Left renal cortex interstitium (tissue), 4 donors: Measurements from ENCODE around the gene BHLHE41. TPM values are rescaled to one million over a fixed set of nuclear protein-coding genes. Genes with fewer than 3 reads are reported as not detected.

Experiments used
- DNase-seq, 4 donors: peaks; one replicate each; pipeline ENCODE4 v3.0.0-alpha.2; 2013; ENCODE audit warnings: low read depth in 4 of 4, low spot score in 2 of 4, missing footprints in 1 of 4
- polyA plus RNA-seq, 4 donors: library from polyadenylated mRNA; unstranded; fragments of 120-200 nt; gene quantifications; one replicate each; pipeline ENCODE4 v1.2.1, GENCODE V29; 2013; ENCODE audit not compliant: insufficient read length in 4 of 4

Gene BHLHE41
- polyA plus RNA-seq, 4 donors: 0.92 to 3.3 (median 2.3) TPM

GRCh38 chr12:26135010-26135420, 10.2 kb upstream of the BHLHE41 start:
- no peak for DNase-seq

DNA sequence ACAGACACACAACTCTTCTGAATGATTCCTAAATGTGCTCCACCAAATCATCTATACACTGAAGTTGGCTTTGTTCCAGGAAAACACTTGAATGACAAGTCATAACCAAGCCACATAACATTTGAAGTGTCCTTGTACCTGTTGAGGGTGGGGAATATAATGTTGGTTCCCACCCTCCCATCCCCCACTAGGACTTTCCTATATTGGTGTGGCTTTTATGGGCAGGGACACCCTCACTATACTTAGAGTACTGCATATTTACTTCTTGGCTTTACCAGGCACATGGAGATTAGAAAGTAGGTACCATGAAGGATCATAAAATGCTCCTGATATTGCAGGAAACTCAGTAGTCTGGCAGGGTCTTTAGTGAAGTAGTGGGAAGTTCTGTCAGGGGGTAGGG, 9.7 kb upstream of the BHLHE41 start:
- DNase-seq: no peak

DNA sequence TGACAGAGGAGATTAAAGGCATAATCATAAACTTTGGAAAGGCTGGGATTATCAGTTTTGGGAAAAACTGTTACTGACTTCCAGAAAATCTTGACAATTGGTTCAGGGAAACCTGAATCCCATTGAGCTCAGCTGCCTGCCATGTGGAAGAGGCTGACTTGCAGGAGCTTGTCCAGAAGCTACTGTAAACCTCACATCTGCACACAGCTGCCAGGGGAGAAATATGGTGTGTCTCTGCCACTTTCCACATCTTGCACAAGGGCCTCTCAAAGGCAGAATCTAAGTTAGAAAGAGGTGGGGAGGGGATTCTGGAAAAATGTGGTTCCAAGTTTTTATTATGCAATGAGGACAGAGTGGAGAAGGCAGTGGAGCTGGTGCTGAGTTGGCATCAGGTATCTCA, 8.7 kb upstream of the BHLHE41 start:
- no peak for DNase-seq

- no peak for DNase-seq
These were observed 8.0 kb upstream of the BHLHE41 start for GRCh38 chr12:26132866-26133265.

DNA sequence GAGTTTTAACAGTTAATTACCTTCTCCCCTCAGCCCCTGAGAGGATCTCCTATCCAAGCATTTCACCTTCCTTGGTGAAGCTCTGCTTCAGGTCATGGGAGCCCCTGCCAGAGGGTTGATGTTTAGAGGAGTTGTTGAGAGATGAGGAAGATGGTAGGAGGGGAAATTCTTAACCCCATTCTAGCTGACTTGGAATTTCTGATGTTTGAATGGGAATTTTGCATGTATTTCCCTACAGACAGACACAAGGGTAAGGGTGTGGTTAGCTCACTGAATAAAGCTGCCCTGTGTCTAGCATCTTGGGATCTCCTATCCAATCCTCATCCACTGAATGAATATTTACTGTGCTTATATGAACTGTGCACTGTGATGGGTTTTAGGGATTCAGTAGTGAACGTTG, 7.1 kb upstream of the BHLHE41 start:
- no peak for DNase-seq

DNA sequence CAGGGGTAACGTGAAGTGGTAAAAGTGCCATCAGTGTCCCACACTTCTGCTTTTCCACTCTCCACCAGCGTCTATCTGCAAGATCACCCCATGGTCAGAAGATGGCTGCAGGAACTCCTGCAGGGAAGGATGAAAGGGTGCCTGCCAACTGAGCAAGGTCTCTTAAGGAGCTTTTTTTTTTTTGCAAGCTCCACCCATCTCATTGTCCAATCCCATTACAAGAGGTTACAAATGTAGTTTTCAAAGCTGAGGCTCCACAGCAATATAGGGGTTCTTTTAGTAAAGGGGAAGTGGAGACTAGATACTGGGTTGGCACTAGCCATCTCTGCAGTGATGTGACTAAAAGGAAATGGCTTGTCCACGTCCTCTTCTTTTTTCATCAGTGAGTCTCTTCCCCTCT, 5.9 kb upstream of the BHLHE41 start:
- no peak for DNase-seq

GRCh38 chr12:26128168-26128567, 3.3 kb upstream of the BHLHE41 start:
- no peak for DNase-seq

DNA sequence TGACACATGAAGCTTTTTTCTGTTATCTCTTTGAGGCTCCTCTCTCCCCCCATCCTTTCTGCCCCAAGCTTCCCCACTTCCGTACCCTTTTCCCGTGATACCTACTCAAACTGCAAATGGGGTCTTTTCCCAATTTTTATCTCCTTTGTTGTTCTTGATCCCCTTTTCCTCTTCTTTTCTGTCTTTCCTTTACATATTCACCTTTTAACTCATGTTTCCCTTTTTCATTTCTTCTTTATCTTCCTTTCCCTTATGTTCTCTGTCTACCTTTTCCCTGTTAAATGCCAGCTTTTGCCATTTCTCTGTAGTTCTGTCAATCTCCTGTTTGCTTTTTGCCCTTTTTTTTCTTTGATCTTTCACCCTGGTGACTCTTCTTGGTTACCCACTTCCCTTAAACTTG, 2.6 kb upstream of the BHLHE41 start:
- no peak for DNase-seq

DNA sequence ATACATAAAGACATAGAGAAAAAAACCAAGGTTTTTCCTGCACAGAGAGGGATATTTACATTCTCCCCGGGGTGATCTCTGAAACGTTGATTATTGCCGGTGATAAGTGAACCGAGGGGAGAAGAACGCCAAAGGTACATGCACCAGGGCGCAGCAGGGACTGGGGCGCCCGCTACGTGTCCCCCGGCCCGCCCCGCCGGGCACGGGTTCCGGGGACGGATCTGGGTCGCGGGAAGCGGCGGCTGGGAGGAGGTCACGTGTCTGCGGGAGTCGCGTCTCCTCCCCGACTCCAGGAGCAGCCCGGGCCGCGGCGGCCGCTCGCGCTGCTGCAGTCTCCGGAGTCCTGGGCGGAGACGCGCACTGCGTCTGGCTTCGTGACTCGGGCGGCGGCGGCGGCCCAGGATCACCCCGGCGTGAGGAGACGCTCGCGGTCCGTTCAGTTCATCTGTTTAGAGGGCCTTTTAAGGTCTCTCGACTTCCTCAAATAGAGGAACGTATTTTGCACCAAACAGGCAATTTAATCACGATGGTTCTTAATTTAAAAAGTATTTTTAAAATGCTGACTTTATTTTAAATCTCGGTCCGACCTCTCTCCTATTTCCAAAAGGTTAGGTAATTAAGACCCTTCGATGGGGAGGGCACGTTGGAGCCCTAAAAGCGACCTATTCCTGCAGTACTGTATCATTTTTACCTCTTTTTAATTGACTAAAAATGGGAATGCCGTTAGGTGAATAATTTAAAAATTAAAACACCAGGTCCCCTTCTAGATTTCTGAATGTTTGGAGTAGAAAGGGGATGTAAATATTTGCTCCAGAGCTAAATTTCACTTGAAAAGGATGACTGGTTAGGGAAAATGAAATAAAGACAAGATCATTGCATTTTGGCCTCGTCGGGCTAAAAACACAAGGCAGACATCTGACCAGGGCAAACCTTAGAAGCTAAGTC, 1.8 kb upstream of the BHLHE41 start:
- DNase-seq: peak in 1 of 4 donors; percentile 62

DNA sequence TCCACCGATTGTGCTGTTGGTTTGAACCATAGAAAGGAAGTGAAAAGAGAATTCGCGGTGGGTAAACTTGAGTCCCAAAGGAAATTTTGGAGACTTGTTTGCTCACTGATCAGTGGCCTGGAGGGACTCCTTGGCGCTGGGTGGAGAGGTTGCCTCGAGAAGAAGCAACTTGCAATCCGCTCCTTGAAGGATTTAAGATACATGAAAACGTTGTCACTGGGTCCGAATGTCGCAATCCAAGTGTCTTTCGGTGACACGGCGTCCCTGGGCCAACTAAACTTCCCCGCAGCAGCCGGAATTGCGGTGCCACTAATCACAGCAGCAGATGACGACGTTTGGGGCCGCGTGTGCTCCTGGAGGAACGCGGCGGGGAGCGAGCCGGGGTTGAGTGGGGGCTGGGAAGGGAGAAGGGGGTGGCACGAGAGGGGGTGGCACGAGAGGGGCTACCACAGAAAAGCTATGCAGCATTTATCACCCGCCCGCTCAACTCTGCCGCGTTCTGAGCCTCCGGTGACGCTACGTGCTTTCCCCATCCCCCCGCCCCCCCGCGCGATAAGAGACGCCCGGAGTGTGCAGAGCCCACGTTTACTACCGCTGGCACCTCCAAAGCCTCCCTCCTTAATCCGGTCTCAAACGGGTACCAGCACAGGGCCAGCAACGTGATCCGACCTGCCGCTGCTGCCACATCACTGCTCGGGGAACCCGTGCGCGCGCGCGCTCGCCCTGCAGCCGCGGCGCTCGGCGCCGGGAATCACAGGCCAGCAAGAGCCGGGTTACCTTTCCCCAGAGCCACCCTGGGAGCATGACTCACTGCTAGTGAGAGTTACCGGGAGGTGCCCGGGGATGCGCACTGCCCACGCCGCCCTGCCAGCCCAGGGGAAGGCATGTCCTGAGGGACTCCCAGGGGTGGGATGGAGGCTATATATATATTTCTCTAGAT, 833 bp upstream of the BHLHE41 start:
- peak in 1 of 4 donors; percentile 50 for DNase-seq

- DNase-seq: no peak
These were observed 1.3 kb downstream of the BHLHE41 start for GRCh38 chr12:26123482-26123980.

DNA sequence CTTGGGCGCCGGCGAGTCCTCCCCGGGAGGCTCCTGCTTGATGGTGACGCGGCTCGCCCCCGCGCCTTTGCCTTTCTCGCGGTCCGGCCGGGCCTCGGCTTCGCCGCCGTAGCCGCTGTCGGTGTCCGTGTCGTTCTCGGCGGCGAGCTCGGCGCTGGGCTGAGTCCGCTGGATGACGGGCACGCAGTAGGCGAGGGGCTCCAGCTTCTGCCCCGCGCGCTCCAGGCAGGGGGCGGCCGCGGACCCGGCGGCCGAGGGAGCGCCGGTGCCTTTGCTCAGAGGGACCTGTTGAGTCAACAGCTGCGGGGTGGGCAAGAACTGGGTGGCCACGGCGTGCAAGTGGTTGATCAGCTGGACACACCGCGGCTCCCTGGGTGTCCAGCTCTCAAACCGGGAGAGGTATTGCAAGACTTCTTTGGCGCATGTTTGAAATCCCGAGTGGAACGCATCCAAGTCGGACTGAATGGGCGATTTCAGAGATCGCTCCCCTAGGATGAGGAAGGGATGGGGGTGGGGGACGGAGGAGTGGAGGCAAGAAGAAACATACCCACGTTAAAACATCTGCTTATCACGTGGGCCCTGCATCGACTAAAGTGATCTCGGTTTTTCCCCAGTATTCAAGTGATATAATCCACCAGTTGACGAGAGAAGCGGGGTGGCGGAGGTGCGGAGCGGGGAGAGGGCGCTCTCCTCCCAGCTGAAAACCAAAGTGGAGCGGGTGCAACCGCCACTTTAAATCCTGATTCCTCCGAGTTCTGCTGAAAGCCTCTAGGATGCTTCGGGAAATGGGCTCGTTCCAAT, 2.0 kb downstream of the BHLHE41 start:
- DNase-seq: peak in 1 of 4 donors; percentile 25

DNA sequence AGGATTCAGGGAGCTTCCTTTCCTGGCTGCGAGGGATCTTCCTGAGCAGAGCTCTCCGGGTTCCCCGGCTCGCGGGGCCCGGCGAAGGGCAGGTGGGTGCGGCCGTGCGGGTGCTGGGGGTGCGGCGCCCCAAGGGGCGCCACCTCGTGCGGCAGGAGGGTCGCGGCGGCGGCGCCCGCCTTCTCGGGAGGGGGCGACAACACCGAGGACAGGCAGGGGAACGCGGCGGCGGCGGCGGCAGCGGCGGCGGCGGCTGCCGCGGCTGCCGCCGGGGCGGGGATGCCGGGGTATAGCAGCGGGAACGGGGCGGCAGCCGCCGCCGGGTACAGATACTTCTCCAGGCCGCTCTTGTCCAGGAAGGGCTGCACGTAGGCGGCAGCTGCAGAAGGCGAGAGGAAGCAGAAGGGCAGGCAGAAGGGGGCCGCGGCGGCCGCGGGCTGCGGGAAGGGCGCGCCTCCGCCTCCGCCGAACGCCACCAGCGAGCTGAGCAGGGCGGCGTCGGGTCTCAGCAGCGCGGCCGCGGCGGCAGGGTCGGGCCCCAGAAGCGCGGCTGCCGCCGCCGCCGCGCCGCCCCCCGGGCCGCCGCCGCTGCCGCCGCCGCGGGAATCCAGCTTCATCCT, 2.7 kb downstream of the BHLHE41 start:
- DNase-seq: no peak

DNA sequence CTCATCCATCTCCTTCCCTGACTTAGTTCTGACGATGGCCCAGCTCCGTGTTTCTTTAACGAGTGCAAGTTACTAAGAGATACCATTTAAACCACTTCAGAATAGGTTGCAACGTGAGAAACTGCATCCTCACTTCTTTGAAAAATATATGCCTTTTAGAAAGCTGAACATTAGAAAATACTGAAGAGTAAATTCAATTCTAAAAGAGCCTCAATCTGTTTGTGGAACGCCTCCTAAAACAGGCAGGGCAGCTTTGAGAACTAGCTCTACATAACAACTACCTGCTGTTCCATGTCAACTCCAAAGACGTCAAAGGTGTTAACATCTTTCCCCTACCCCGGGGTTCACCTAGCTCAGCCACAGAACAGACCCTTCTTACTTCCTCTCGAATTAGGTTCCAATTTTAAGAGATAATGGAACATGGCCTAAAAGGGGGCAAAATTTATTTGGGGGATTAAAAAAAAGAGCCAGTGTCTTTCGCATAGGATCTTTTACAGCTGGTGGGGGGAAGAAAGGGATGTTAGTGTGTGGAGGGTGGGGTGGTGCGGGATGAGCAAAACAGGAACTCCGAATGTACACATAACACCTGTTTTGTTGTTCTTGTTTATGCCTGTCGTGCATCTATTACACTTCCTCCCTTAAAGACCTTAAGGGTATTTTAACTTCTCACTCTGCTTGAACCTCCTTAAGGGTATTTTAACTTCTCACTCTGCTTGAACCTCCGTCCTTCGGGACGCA, 3.3 kb downstream of the BHLHE41 start:
- DNase-seq: no peak

DNA sequence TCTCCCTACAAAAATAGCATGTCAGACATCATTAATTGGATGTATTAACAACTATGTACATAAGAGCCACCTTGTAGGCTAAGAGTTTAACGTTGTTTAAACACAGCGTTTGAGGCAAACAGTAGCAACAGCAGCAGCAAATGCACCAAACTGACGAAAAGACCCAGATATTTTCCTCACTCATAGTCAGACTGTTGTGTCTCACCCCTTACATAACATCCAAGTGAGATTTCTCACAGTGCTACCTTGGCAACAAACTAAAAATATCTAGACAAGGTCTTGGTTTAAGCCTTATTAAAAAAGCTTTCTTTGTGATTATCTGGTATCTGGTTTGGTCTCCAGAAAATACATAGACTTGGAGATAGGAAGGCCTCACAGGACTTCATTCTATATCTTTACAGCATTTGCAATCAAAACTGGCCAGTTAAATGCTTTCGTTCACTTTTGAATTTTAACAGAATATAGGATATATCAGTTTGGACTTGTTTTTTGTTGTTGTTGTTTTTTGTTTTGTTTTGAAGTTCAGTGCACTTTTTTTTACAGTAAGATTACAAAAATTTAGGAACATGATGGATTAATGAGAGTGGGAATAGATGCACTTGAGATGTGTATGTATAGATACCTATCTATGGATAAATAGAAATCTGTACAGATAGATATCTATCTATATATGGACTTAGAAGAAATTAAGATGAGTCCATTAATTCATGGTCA, 4.1 kb downstream of the BHLHE41 start:
- no peak for DNase-seq

- peak in 1 of 4 donors; percentile 49 for DNase-seq
These were observed 5.3 kb downstream of the BHLHE41 start for GRCh38 chr12:26119391-26119989.

DNA sequence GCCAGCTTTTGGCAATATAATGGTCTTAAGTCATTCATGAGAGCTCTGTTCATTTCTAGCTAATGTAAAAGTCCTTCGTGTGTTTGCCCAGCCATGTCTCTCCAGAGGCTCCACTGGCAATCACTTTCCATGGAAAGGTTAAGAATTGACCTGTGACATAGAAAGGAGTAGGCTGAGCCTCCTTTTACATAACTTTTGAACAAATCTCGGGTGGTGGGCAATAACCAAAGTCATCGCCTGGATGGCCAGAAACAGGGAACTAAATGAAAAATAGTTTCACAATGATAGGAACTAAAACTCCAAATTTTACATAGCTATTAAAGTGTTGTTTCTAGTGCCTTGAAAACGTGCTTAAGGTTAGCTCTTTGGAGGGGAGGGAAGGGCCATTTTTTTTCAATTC, 6.5 kb downstream of the BHLHE41 start:
- DNase-seq: no peak
